ENCODE results near the gene MRPS22. TPM values are rescaled to one million over a fixed set of nuclear protein-coding genes. Genes with fewer than 3 reads are reported as not detected.

The MRPS22 gene
- total and polyA plus RNA-seq, 9 of the 15 experiments (the other 6 are each of a cell fraction or from before 2014, with no cell fraction given): 148 to 397 (median 229) TPM

DNA sequence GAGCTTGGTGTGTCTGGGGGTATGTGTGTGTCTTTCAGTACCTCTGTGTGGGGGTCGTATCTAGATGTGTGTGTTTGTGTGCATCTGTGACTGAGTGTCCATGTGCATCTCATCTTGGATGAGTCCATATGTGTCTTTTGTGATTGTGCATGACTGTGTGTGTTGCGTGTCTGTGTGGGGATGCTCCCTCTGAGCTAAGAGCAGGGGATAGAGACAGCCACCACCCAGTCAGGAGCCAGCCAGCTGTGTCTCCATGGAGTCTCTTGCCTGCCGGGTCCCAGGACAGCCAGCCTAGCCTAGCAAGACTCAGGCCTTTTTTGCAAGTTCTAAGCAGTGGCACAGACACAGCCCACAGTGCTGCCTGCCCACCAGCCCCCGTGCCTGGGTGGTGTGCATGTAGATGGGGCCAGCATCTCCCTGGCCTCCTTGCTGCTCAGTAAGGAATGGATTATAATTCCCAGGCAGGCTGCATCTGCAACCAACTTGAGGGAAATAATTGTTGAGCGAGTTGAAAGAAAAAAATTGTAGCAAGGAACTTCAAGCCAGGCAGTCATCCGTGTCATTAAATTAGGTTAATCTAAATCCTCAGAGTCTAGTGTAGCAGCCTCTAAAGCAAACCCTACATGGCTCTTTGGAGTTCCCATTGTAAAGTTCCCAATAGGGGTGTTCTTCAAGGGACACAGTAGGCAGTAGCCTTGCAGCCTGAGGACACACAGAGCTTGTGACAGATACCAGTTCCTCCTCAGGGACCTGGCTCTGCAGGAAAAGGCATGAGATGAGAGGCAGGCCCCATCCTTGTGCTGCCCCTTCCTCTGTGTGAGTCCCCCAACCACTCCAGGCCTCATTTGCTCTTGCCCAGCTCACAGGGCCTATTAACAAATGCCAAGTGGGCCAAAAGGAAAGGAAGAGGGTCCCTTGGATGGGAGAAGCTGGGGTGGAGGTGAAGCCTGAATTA, 35.9 kb upstream of the MRPS22 start:
- peaks cover 3% of the 10 kb centered on the region for H3K9me1 ChIP-seq (ENCODE audit: control insufficient read depth, insufficient read depth, low read length)
- no peak overlapping the region; the same call in 1 of the 2 replicates for H3K4me2 ChIP-seq (ENCODE audit: insufficient read depth, low read length)
- TF ChIP-seq PRDM10 (IDR thresholded peaks at IDR 0.05; ENCODE audit: partially characterized antibody) (peak; percentile 80), MEIS2 (IDR thresholded peaks at IDR 0.05; ENCODE audit: partially characterized antibody) (peak; percentile 0), OTX1 (CRISPR knock-in tag; IDR thresholded peaks at IDR 0.05) (no peak), HDGF (IDR thresholded peaks at IDR 0.05) (peak; percentile 48; the same call in 1 of the 2 replicates), ZSCAN32 (CRISPR knock-in tag; IDR thresholded peaks at IDR 0.05) (no peak)
- in situ Hi-C loops (cut with MboI) (no loop called here), intact Hi-C loops (cut with micrococcal nuclease) (no loop called here)
- no peaks in the 10 kb centered on the region for H3K27me3 ChIP-seq (ENCODE audit: control insufficient read depth in 2 of 2, insufficient read depth in 2 of 2, low read length in 2 of 2)
- peaks cover 34 to 64% of the 10 kb centered on the region in 2 experiments for H3K4me1 ChIP-seq (replicated peaks in 1 of 2; ENCODE audit: control insufficient read depth in 2 of 2, insufficient read depth in 2 of 2, low read length in 2 of 2)
- H3K9me3 ChIP-seq (replicated peaks; ENCODE audit: control insufficient read depth, insufficient read depth, low read depth, low read length): peaks cover 3% of the 10 kb centered on the region; the same call in 1 of the 2 replicates
- no peaks in the 10 kb centered on the region for H3K36me3 ChIP-seq (ENCODE audit: control insufficient read depth, insufficient read depth, low read length)
- H3K4me3 ChIP-seq: no peak overlapping the region
- CTCF ChIA-PET (ENCODE audit: low intra/inter-chr PET ratio): interaction anchor here (0.6 kb wide), 1 partner anchor 12 kb away, joined by 3 read pairs; no protein-coding TSS in a partner anchor
- 78% methylated on average over 6 of the region's 6 CpGs for WGBS (ENCODE audit: insufficient coverage, low coverage, missing lambda C conversion rate)
- H3K27ac ChIP-seq (ENCODE audit: extremely low read depth, low read depth, low read length): no peak overlapping the region; the same call in 2 of the 3 replicates
- POLR2A ChIA-PET: interaction anchor here (0.7 to 1.0 kb wide), 2 partner anchors 12 to 175 kb away, joined by 3 to 5 read pairs; no protein-coding TSS in a partner anchor
- no peaks in the 10 kb centered on the region for H4K20me1 ChIP-seq (replicated peaks; ENCODE audit: control insufficient read depth, insufficient read depth, low read length)
- no peak for FAIRE-seq
- peak overlapping the region; percentile 50; the same call in 1 of the 2 replicates for H2AFZ ChIP-seq (ENCODE audit: low read depth, low read length)
- H3K79me2 ChIP-seq (ENCODE audit: control insufficient read depth, insufficient read depth, low read length): no peaks in the 10 kb centered on the region
- H3K9ac ChIP-seq (ENCODE audit: insufficient read depth in 1 of 2, low read depth in 2 of 2, low read length in 2 of 2): peak overlapping the region in 1 of 2 experiments; percentile 14; a peak in 1 of 4 replicates
- no TSS peak for BruUV-seq (replicated peaks)
- no peak for DNase-seq (ENCODE audit: extremely low read depth in 1 of 4, low spot score in 3 of 4)
- ATAC-seq: peak; percentile 3
